ENCODE data around the gene SF3B6. TPM values are rescaled to one million over a fixed set of nuclear protein-coding genes. Genes with fewer than 3 reads are reported as not detected.
"Not testable (repeated sequence)": the region's sequence is repeated elsewhere in the genome, so short reads cannot be mapped to it uniquely, and the experiment has no call there.

SF3B6 gene
- total RNA-seq, 1 donor from 2014 or later: 58.2 TPM

DNA sequence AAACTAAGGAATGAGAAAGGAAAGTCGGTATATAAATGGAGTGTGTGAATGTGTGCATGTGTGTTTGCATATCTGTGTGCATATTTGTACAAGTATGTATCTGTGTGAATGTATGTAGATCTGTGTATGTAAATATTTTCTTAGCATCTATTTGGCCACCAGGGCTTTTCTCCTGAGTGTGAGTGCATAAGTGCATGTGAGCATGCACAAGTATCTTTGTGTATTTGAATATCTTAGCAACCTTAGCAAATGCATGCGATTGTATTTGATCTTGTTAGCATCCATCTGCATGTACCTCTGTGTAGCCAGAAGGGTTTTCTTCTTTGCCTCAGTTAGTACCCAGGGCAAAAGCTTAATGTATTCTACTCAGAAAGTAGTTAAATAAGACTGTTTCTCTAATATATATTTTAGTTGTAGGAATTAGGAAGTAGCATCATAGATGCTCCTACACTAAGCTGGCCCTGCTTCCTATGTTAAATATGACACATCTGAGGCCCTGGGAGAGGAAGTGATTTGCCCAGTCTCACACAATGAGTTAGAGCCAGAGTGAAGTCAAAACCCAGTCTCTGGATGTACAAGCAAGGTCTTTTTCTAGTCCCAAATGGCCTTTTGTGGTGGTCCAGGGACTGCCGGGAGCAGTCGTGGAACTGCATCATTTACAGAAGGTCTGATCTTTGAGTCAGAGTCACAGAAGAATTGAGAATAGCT is 17.4 kb downstream of the SF3B6 start:
- DNase-seq (no peak), ATAC-seq (no peak)
- intact Hi-C loops (cut with micrococcal nuclease): no loop called here

DNA sequence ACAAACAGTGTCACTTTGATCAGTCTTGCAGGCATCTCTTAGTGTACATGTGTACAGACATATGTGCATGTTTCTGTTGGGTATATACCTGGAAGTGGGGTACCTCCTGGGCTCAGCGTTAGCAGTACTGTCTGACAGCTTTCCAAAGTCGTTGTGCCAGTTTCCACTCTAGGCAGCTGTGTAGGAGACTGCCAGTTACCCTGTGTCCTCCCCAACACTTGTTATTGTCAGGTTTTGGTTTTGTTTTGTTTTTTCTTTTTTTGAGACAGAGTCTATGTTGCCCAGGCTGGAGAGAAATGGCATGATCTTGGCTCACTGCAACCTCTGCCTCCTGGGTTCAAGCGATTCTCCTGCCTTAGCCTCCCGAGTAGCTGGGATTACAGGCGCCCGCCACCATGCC is 20.4 kb downstream of the SF3B6 start:
- no peak for ATAC-seq
- intact Hi-C loops (cut with micrococcal nuclease): no loop called here

DNA sequence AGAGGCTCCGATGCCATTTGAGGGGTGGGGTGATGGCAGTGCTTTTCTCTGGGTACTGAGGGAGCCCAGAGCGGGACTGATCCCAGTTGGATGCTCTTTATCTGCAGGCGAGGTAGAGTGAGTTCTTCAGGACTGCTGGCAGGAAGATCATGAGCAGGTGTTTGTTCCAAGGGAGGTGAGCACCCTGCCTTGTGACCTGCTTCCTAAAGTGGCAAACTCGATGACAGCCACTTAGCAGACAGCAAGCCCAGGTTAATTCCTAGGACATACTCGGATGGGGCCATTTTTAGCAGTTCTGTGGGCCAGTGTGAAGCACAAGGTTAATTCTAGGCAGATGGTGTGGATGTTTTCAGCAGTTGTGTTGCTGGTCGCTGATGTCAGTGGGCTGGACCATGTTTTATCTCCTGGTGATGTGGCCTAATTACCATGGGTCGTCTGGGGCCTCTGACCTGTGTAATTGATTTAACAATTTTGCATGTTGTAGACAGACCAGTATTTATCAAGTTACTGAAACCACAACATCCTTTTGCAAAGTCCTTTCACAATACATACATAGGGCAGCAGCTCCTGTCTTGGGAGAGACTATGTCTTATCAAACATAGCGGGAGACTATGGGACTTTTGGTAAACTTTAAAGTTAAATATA is 21.6 kb downstream of the SF3B6 start:
- ATAC-seq: no peak
- intact Hi-C loops (cut with micrococcal nuclease): no loop called here
- no peak for DNase-seq

More for the DNA sequence above, 20.4 kb downstream of the SF3B6 start:
- DNase-seq: no peak

DNA sequence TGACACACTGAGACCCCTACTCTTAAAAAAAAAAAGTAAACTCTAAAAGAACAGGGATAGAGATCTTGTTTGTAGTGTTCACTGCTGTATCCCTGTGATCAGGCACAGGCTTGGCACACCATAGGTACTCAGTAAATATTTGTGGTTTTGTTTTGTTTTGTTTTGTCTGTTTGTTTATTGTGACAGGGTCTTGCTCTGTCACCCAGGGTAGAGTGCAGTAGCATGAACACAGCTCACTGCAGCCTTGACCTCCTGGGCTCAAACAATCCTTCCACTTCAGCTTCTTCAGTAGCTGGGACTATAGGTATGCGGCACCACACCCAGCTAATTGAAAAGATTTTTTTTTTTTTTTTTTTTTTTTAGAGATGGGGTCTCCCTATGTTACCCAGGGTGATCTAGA is 23.2 kb downstream of the SF3B6 start:
- ATAC-seq (no peak), DNase-seq (no peak)
- intact Hi-C loops (cut with micrococcal nuclease): no loop called here

DNA sequence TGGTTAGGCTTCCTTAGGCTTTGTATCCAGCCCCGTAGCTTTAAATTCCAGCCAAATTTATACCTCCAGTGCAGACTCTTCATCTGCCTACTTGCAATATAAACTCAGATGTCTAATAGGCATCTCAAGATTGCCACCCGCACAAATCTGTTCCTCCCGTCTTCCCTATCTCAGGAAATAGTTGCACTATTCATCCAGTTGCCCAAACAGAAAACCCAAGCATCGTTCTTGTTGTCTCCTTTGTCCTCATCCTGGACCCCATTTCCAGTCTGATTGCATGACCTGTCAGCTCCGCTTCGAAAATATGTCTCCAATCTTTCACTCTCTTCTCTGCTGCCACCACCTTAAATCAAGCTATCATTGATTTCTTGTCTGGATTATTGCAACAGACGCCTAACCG is 24.3 kb downstream of the SF3B6 start:
- ATAC-seq (no peak), DNase-seq (no peak)
- intact Hi-C loops (cut with micrococcal nuclease): no loop called here

DNA sequence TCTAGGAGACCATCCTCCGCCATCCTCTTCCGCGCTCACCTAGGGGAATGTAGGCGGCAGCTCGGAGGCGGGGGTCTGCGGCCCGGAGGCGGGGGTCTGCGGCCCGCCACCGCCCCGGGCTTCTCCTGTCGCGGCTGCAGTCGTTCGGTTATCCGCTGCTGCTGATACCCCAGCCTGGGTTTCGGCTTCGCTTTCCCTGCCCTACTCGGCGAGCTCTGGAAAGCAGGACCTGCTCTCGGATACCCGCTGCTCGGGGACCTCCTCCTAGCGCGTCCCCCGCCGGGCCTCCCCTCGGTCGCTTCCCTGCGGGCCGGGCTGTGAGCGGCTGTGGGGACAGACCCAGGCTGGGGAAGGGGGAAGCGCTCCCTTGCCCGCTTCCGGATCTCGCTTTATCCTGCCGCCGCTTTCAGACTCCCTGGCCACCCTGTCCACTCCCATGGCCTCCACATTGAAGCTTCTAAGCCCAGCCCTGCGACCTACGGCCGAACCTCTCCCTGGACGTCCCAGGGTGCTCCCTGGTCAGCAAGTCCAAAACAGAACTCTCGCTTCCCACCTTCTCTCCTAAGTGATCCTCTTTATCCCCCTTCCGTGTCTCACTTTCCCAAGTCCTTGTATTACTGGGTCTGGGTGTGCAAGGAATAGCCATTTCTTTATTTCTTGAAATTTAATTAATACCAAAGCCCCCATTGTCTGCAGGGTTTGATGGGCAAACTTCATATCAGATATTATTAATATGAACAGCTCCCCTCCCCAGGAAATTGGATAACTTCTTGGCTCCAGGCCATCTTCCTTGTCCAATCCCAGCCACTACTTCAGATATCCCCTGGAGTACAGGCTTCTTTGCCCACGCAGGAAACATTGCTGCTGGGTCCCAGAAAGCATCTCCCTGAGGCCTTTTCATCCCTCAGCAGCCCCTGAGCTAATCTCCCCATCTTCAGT is 25.8 kb downstream of the SF3B6 start:
- intact Hi-C loops (cut with micrococcal nuclease): no loop called here
- ATAC-seq: peak; percentile 16
- DNase-seq: peak; percentile 54

DNA sequence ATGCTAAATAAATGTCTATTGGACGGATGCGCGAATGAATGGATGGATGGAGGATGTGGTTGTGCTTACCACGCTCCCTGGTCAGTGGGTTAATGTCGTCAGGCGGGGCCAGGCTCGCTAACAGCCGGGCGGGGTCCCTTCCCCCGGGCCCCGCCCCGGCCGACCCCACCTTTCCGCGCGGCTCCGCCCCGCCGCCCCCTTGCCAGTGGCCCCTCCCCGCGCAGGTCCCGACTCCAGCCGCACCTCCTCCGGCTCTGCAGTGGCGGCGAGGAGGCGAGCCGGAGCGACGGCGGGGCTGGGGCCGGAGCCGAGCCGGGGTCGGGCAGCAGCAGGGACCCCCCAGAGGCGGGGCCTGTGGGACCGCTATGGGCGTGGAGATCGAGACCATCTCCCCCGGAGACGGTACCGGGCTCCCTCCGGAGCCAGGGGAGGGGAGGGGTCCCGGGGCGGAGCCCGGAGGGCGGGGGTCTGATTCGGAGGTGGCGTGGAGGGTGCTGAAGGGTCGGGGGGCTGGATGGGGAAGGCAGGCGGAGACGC is 26.6 kb downstream of the SF3B6 start, which contains the start of gene FKBP1B:
TSS of gene FKBP1B (plus strand) at position 257 of the 537 bp plus-strand sequence. CDS start at position 366, 109 bp downstream.
- DNase-seq (peak; percentile 75), ATAC-seq (peak; percentile 63)
- intact Hi-C loops (cut with micrococcal nuclease): no loop called here

DNA sequence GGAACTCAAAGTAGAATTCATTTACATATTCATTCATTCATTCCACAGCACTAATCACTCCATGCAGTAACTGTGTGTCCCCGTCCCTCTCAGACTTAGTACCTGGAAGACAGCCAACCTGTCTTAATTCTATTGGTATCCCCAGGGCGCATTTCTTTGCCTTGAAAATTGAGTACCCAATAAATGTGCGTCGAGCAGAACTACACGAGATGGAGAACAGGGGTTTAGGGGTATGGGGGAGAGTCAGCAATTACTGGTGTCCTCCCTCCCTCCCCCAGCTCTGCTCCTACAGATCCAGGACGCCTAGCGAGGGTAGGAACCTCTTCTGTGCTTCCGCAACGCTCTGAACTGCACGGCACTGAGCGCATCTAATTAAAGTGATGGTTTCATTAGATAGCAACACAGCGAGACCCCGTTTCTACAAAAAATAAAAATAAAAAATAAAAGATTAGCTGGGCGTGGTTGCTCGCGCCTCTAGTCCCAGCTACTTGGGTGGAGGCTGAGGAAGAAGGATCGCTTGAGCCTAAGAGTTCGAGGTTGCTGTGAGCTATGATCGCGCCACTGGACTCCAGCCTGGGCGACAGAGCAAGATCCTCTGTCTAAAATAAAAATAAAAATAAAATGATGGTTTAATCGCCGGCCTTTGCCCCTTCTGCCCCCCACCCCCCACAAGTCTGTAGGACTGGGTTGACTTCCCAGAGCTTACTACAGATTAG is 27.2 kb downstream of the SF3B6 start:
- ATAC-seq: no peak
- DNase-seq: no peak
- intact Hi-C loops (cut with micrococcal nuclease): no loop called here

DNA sequence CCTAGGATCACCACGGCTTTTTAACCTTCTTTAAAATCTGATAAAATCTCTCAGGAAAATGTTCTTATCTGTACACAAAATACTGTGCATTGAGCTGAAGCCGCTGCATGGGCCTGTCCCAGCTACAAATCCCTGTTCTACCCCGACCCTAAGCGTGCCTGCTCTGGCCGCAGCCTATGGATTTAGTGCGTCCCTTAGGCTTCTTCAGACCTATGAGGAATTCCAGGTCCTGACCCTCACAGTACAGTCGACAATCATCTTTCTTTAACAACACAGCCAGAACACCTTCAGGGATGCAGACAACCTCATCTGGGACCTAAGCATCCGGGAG is 28.5 kb downstream of the SF3B6 start:
- intact Hi-C loops (cut with micrococcal nuclease): no loop called here
- ATAC-seq (no peak), DNase-seq (no peak)

DNA sequence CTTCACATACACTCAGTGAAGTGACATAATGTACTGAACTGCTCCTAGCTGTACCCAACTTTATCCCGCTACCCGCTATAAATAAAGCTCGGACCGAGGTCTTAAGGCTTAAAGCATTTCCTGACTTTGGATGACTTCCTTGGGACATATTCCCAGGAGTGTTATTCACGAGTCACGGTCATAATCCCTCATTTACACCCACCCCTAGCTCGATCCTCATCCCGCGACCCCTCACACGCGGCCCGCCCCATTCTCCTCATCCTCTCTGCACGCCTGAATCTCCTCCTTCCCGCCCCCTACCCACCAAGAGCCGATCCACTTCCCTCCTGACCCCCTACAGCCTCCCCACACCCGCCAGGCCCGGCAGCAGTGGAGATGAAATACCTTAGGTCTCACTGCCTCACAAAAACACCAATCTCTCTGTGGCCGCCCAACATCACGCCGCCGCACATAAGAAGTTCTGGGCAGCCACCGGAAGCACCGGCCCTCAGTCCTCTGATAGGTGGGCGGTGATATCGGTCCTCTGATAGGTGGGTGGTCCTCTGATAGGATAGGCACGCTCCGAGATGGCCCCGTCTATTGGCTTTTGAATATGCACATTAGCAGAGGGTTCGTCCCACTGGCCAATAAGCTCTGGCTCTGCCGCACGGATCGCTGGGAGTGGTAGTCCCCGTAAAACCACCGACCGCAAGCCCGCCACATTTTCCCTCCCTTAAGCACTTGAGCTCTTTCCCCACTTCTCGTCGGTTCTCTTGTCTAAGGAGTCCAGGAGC is 29.0 kb downstream of the SF3B6 start, which contains the start of gene WDCP:
TSS of gene WDCP (minus strand) at position 462 of the 773 bp plus-strand sequence. CDS start 7,897 bp downstream, outside the sequence.
- DNase-seq (peak; percentile 94), ATAC-seq (peak; percentile 99)
- intact Hi-C loops (cut with micrococcal nuclease): no loop called here

DNA sequence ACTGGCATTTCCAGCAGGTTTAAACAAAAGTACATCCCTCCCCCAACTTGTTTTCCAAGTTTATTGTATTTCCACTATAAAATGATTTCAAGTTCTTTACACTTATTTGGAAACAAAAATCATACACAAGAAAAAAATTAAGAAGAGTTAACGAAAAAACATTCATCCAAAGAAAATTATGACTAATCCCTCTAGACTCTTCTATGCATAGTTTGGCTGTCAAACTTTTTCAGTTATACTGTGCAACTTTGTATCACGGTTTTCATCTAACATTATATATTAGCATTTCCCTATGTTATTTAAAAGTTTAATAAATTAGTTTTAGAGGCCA is 29.6 kb downstream of the SF3B6 start:
- ATAC-seq (no peak), DNase-seq (no peak)
- intact Hi-C loops (cut with micrococcal nuclease): no loop called here

DNA sequence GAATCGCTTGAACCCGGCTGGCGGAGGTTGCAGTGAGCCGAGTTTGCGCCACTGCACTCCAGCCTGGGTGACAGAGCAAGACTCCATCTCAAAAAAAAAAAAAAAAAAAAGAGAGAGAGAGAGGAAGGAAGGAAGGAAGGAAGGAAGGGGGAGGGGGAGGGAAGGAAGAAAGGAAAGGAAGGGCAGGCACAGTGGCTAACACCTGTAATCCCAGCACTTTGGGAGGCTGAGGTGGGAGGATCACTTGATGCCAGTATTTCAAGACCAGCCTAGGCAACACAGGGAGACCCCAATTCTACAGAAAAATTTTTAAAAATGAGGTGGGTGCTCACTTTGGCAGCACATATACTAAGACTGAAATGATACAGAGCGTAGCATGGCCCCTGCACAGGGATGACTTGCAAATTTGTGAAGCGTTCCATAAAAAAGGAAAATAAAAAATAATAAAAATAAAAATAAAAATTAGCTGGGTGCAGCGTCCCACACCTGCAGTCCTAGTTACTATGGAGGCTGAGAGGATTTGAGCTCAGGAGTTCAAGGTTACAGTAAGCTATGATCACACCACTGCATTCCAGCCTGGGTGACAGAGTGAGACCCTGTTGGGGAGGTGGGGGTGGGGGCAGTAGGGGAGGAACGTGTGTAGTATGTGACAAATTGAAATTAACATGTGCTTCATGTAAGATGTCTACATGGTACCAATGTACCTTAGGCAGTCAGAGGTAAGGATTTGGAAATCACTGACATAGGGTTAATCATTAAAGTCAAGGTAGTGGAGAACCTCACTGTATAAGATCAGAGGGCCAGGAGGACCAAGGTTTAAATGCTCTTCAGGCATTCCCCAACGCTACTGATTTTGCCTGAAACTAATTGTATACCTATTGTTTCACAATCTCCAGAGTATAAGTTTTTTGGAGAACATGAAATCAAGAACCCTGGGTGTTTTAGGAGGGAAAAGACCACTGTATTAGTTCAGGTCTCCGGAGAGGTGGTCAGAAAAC is 30.3 kb downstream of the SF3B6 start:
- no peak for DNase-seq
- intact Hi-C loops (cut with micrococcal nuclease): no loop called here
- ATAC-seq: no peak

DNA sequence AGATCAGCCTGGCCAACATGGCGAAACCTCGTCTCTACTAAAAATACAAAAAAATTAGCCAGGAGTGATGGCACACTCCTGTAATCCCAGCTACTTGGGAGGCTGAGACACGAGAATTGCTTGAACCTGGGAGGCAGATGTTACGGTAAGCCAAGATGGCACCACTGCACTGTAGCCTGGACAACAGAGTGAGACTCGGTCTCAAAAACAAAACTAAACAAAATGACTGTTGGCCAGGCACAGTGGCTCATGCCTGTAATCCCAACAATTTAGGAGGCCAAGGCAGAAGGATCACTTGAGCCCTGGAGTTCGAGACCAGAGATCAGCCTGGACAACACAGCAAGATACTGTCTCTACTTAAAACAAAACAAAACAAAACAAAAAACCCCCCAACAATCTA is 33.0 kb downstream of the SF3B6 start:
- intact Hi-C loops (cut with micrococcal nuclease); ATAC-seq; DNase-seq: not testable (repeated sequence)

DNA sequence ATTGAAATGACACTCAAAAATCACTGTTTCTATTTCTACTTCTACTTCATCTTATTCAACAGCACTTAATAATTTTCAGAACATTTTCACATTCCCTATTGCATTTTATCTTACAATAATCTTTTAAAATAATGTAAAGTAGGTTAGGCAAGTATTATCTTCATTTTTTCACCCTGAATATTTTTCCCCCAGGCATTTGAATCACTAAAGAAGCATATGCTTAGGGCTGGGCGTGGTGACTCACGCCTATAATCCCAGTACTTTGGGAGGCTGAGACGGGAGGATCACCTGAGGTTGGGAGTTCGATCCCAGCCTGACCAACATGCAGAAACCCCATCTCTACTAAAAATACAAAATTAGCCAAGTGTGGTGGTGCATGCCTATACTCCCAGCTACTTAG is 35.6 kb downstream of the SF3B6 start:
- DNase-seq (no peak), ATAC-seq (no peak)
- intact Hi-C loops (cut with micrococcal nuclease): no loop called here

DNA sequence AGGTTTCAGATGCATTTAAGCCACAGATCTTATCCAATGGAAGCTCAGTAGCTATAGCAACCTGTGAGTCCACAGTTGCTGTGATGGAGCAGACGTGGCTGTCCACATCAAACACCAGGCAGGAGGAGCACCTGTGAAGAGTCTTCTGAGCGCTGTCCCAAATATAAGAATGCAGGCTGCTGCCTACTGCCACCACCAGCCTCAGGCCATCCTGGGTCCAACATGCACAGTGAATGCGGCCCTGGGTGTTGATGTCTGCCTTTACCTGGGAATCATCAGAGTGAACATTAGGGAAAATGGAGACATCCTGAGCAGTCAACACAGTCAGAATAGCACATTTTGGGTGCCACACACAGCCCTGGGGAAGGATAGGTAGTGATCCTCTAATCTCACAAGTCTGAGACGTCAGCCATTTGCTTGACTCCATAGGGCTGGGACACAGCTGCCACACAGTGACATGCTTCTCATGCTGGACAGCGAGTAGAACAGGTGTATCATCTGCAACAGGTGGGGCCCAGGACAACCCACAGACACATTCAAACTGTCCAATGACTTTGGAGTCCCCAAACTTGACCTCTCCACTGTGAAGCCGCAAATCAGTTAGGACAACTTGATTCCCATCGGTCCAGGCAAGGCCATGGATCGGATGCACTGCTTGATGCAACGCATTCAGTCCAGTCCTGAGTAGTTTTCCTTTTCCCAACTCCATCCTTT is 37.2 kb downstream of the SF3B6 start:
- no peak for ATAC-seq
- intact Hi-C loops (cut with micrococcal nuclease): no loop called here
- DNase-seq: no peak

DNA sequence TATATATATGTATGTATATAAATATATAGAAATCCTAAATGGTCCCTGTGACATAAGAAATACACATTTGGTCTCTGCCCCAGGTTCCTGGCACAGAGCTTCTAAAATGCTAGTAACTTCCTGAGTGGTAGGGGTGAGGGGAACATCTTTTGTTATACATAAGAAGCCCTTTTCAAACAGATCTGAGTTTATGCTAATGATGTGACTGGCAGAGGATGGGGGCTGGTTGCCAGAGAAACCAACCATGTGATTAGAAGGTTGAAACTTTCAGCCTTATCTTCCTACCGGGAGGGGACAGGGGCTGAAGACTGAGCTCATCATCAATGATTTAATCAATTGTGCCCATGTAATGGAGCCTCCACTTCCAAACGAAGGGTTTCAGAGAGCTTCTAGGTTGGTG is 49.9 kb downstream of the SF3B6 start:
- DNase-seq (no peak), ATAC-seq (no peak)
- intact Hi-C loops (cut with micrococcal nuclease): no loop called here

Measured in left ventricle myocardium superior (tissue), 1 donor.